Keratinocyte (primary cell): ENCODE data around the gene BLOC1S4.

Experiments
- CTCF ChIP-seq, 3 experiments: IDR thresholded peaks in 1 of 3; conservative IDR thresholded peaks in 1 of 3; optimal IDR thresholded peaks in 1 of 3; 2 replicates in 2 of 3; 3 replicates in 1 of 3; pipeline versions ENCODE3 to v1.5.1; 2011; ENCODE audit warnings: low read length in 3 of 3, mild to moderate bottlenecking in 3 of 3, moderate library complexity in 2 of 3, control low read depth in 1 of 3, inconsistent platforms in 1 of 3; ENCODE audit not compliant: insufficient read depth in 2 of 3; ENCODE audit errors: extremely low read depth in 1 of 3
- EZH2 ChIP-seq: IDR thresholded peaks from one replicate; pipeline ENCODE4 v1.6.1; 2012; ENCODE audit warnings: inconsistent platforms, mild to moderate bottlenecking, low read length, moderate library complexity

GRCh38 chr4:6703786-6704185 lies 12.2 kb upstream of the BLOC1S4 start:
- TF ChIP-seq CTCF (optimal IDR thresholded peaks at IDR 0.05 in 1 of 3, IDR thresholded peaks at IDR 0.05 in 1 of 3, conservative IDR thresholded peaks at IDR 0.05 in 1 of 3; ENCODE audit: extremely low read depth in 1 of 3, insufficient read depth in 2 of 3, low read length in 3 of 3): no peak
- TF ChIP-seq EZH2: no peak
